HepG2 (cell line): ENCODE data around the gene ZNF341. TPM values are rescaled to one million over a fixed set of nuclear protein-coding genes. Genes with fewer than 3 reads are reported as not detected.

Experiments used
- ADNP ChIP-seq: sonication (generic); formaldehyde crosslinking; IDR thresholded peaks from 2 replicates; pipeline ENCODE4 v1.4.0; 2020; ENCODE audit warnings: missing genetic modification reagents
- DNMT3B ChIP-seq: conservative IDR thresholded peaks from 2 replicates; pipeline ENCODE4 v1.6.1; 2016; ENCODE audit warnings: missing biosample characterization, control low read depth
- HDAC2 ChIP-seq: sonication (generic); formaldehyde crosslinking; IDR thresholded peaks from 2 replicates; pipeline ENCODE4 v1.4.0; 2020; ENCODE audit warnings: missing genetic modification reagents
- HOXA9 ChIP-seq: sonication (generic); formaldehyde crosslinking; IDR thresholded peaks from 2 replicates; pipeline ENCODE4 v1.8.1; 2022; ENCODE audit warnings: missing genetic modification reagents, mild to moderate bottlenecking, moderate library complexity, borderline replicate concordance
- ISL2 ChIP-seq: sonication (generic); formaldehyde crosslinking; IDR thresholded peaks from 2 replicates; pipeline ENCODE4 v1.5.0; 2020; ENCODE audit warnings: missing genetic modification reagents
- LCORL ChIP-seq, 2 experiments: fragments of 450-650 bp in 1 of 2; sonication (generic) in 1 of 2; formaldehyde crosslinking in 1 of 2; IDR thresholded peaks; 2 replicates each; pipeline versions ENCODE4 v1.5.0 to v1.6.1; 2017 to 2020; ENCODE audit warnings: antibody characterized with exemption in 1 of 2, missing genetic modification reagents in 1 of 2
- MED8 ChIP-seq: sonication (generic); formaldehyde crosslinking; IDR thresholded peaks from 2 replicates; pipeline ENCODE4 v1.8.1; 2023; ENCODE audit warnings: mild to moderate bottlenecking, missing genetic modification reagents; ENCODE audit not compliant: insufficient replicate concordance
- MTA3 ChIP-seq: sonication (generic); formaldehyde crosslinking; IDR thresholded peaks from 2 replicates; pipeline ENCODE4 v1.4.0; 2020; ENCODE audit warnings: missing genetic modification reagents
- MXI1 ChIP-seq: IDR thresholded peaks from 3 replicates; pipeline ENCODE4 v1.6.1; 2012; ENCODE audit warnings: low read depth, low read length, inconsistent platforms, borderline replicate concordance
- RAD21 ChIP-seq: fragments of 450-650 bp; formaldehyde crosslinking; IDR thresholded peaks from 2 replicates; pipeline ENCODE4 v1.5.0; 2020; ENCODE audit warnings: mild to moderate bottlenecking
- SALL2 ChIP-seq: sonication (generic); formaldehyde crosslinking; IDR thresholded peaks from 2 replicates; pipeline ENCODE4 v1.8.1; 2023; ENCODE audit warnings: mild to moderate bottlenecking, missing genetic modification reagents, inconsistent platforms
- SP4 ChIP-seq: sonication (generic); formaldehyde crosslinking; IDR thresholded peaks from 2 replicates; pipeline ENCODE4 v1.8.1; 2023; ENCODE audit warnings: mild to moderate bottlenecking, missing genetic modification reagents
- SRF ChIP-seq: IDR thresholded peaks from 2 replicates; pipeline ENCODE4 v1.6.1; 2011; ENCODE audit warnings: mild to moderate bottlenecking, low read depth, low read length, moderate library complexity
- TBX3 ChIP-seq: fragments of 450-650 bp; IDR thresholded peaks from 2 replicates; pipeline ENCODE4 v1.6.1; 2017; ENCODE audit warnings: antibody characterized with exemption, mild to moderate bottlenecking, inconsistent platforms, borderline replicate concordance
- ZBTB7B ChIP-seq: sonication (generic); formaldehyde crosslinking; IDR thresholded peaks from 2 replicates; pipeline ENCODE4 v1.4.0; 2020; ENCODE audit warnings: missing genetic modification reagents
- ZNF235 ChIP-seq: sonication (generic); formaldehyde crosslinking; IDR thresholded peaks from 2 replicates; pipeline ENCODE4 v1.8.1; 2023; ENCODE audit warnings: mild to moderate bottlenecking, missing genetic modification reagents, borderline replicate concordance
- ZNF274 ChIP-seq: sonication (generic); formaldehyde crosslinking; IDR thresholded peaks from 2 replicates; pipeline ENCODE4 v1.5.1; 2020; ENCODE audit warnings: mild to moderate bottlenecking, missing genetic modification reagents
- ZNF337 ChIP-seq: sonication (generic); formaldehyde crosslinking; IDR thresholded peaks from 2 replicates; pipeline ENCODE4 v1.5.1; 2020; ENCODE audit warnings: missing genetic modification reagents, low read depth, mild to moderate bottlenecking, borderline replicate concordance
- ZNF564 ChIP-seq: sonication (generic); formaldehyde crosslinking; IDR thresholded peaks from 2 replicates; pipeline ENCODE4 v1.8.1; 2023; ENCODE audit warnings: mild to moderate bottlenecking, missing genetic modification reagents
- polyA plus RNA-seq, 8 experiments: library from polyadenylated mRNA; depleted of rRNA in 3 of 8; stranded (reverse) in 7 of 8; unstranded in 1 of 8; fragments of >200 nt; fragmentation: Illumina TruSeq in 4 of 8; extraction: Trizol in 4 of 8; gene quantifications; 2 replicates each; pipeline versions ENCODE4 v1.2.1 to v1.2.3, GENCODE V29; 2011 to 2016; ENCODE audit warnings: low read depth in 4 of 8, missing spikeins in 1 of 8, mixed read lengths in 1 of 8; ENCODE audit not compliant: insufficient read depth in 1 of 8
- total RNA-seq, 5 experiments: library from RNA; depleted of rRNA; stranded (reverse); fragments of >200 nt; fragmentation: Illumina TruSeq; extraction: Trizol; gene quantifications; 2 replicates each; pipeline ENCODE4 v1.2.3, GENCODE V29; 2016; ENCODE audit warnings: low read depth in 1 of 5
- TF ChIP-seq, protein P1 (sequence below): sonication (generic); formaldehyde crosslinking; IDR thresholded peaks from 2 replicates; pipeline ENCODE4 v1.4.0; 2020; ENCODE audit warnings: mild to moderate bottlenecking, missing genetic modification reagents
- TF ChIP-seq, protein P2 (sequence below): sonication (generic); formaldehyde crosslinking; IDR thresholded peaks from 2 replicates; pipeline ENCODE4 v1.5.0; 2020; ENCODE audit warnings: missing genetic modification reagents
- TF ChIP-seq, protein P3 (sequence below): IDR thresholded peaks from 2 replicates; pipeline ENCODE4 v1.6.1; 2016; ENCODE audit warnings: missing compliant biosample characterization, missing genetic modification reagents, borderline replicate concordance
- TF ChIP-seq, protein P4 (sequence below): sonication (generic); formaldehyde crosslinking; IDR thresholded peaks from 2 replicates; pipeline ENCODE4 v1.5.0; 2020; ENCODE audit warnings: mild to moderate bottlenecking, missing genetic modification reagents

ZNF341 gene
- total and polyA plus RNA-seq, 2 of the 13 experiments (the other 11 are each of a cell fraction or from before 2014, with no cell fraction given), result 1.1 to 2.2 TPM

DNA sequence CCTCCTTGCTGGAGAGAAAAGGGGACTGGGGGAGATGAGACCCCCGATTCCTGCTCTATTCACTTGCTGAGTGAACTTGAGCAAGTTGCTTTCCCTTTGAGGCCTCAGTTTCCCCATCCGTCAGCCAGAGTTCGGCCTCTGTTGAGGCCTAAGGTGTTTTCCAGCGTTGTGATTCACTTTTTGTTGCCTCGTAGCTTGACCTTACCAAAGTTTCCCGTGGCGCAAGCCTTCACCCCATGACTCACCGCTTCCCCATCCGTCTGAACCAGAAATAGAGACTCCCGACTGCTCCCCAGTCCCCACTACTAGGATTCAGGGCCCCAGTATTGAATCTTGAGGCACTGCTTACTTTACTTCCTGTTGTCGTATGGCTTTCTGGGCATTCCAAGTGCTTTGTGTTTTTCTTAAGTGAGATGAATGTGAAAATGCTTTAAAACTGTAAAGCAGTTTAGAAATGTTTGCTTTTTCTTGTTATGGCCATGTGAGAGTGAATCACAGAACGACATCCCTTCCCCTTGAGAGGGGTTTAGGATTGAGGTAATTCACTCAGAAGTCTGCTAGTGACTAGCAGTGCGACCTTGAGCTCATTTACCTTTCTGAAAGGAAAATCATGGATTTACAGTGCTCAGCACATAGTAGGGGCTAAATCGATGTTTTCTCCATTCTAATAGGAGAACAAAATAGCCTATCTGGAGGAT, 80.5 kb downstream of the ZNF341 start (continued):
- TF ChIP-seq ZNF337 (CRISPR knock-in tag), result peak; percentile 67; the same call in 1 of the 2 replicates
- TF ChIP-seq ADNP (CRISPR knock-in tag), result no peak
- TF ChIP-seq SRF, result no peak
- TF ChIP-seq ZBTB7B (CRISPR knock-in tag), result peak; percentile 59
- no peak for TF ChIP-seq TBX3
- no peak for TF ChIP-seq LCORL (IDR thresholded peaks at IDR 0.05)
- peak; percentile 77 for TF ChIP-seq LCORL (CRISPR knock-in tag; IDR thresholded peaks at IDR 0.05)
- TF ChIP-seq, protein P1, sequence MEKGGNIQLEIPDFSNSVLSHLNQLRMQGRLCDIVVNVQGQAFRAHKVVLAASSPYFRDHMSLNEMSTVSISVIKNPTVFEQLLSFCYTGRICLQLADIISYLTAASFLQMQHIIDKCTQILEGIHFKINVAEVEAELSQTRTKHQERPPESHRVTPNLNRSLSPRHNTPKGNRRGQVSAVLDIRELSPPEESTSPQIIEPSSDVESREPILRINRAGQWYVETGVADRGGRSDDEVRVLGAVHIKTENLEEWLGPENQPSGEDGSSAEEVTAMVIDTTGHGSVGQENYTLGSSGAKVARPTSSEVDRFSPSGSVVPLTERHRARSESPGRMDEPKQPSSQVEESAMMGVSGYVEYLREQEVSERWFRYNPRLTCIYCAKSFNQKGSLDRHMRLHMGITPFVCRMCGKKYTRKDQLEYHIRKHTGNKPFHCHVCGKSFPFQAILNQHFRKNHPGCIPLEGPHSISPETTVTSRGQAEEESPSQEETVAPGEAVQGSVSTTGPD (CRISPR knock-in tag), result 0 out of 2 replicates have a peak, but pooled peaks have one; percentile 22
- 0 out of 2 replicates have a peak, but pooled peaks have one; percentile 19 for TF ChIP-seq DNMT3B (CRISPR knock-in tag)
- TF ChIP-seq SALL2 (CRISPR knock-in tag), result no peak
- peak; percentile 82; the same call in 1 of the 2 replicates for TF ChIP-seq ZNF274 (CRISPR knock-in tag)
- TF ChIP-seq, protein P2, sequence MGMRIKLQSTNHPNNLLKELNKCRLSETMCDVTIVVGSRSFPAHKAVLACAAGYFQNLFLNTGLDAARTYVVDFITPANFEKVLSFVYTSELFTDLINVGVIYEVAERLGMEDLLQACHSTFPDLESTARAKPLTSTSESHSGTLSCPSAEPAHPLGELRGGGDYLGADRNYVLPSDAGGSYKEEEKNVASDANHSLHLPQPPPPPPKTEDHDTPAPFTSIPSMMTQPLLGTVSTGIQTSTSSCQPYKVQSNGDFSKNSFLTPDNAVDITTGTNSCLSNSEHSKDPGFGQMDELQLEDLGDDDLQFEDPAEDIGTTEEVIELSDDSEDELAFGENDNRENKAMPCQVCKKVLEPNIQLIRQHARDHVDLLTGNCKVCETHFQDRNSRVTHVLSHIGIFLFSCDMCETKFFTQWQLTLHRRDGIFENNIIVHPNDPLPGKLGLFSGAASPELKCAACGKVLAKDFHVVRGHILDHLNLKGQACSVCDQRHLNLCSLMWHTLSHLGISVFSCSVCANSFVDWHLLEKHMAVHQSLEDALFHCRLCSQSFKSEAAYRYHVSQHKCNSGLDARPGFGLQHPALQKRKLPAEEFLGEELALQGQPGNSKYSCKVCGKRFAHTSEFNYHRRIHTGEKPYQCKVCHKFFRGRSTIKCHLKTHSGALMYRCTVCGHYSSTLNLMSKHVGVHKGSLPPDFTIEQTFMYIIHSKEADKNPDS (CRISPR knock-in tag), result no peak
- TF ChIP-seq, protein P3, sequence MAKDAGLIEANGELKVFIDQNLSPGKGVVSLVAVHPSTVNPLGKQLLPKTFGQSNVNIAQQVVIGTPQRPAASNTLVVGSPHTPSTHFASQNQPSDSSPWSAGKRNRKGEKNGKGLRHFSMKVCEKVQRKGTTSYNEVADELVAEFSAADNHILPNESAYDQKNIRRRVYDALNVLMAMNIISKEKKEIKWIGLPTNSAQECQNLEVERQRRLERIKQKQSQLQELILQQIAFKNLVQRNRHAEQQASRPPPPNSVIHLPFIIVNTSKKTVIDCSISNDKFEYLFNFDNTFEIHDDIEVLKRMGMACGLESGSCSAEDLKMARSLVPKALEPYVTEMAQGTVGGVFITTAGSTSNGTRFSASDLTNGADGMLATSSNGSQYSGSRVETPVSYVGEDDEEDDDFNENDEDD (CRISPR knock-in tag), result no peak
- TF ChIP-seq, protein P4, sequence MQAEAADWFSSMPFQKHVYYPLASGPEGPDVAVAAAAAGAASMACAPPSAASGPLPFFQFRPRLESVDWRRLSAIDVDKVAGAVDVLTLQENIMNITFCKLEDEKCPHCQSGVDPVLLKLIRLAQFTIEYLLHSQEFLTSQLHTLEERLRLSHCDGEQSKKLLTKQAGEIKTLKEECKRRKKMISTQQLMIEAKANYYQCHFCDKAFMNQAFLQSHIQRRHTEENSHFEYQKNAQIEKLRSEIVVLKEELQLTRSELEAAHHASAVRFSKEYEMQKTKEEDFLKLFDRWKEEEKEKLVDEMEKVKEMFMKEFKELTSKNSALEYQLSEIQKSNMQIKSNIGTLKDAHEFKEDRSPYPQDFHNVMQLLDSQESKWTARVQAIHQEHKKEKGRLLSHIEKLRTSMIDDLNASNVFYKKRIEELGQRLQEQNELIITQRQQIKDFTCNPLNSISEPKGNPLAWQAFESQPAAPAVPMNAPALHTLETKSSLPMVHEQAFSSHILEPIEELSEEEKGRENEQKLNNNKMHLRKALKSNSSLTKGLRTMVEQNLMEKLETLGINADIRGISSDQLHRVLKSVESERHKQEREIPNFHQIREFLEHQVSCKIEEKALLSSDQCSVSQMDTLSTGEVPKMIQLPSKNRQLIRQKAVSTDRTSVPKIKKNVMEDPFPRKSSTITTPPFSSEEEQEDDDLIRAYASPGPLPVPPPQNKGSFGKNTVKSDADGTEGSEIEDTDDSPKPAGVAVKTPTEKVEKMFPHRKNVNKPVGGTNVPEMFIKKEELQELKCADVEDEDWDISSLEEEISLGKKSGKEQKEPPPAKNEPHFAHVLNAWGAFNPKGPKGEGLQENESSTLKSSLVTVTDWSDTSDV, result no peak
- TF ChIP-seq ZNF235 (CRISPR knock-in tag), result no peak
- TF ChIP-seq RAD21 (CRISPR knock-in tag), result no peak
- TF ChIP-seq MED8 (CRISPR knock-in tag), result no peak
- no peak for TF ChIP-seq SP4 (CRISPR knock-in tag)
- TF ChIP-seq HOXA9, result no peak
- peak; percentile 64; the same call in 1 of the 2 replicates for TF ChIP-seq ZNF564 (CRISPR knock-in tag)
- no peak for TF ChIP-seq MTA3 (CRISPR knock-in tag)
- TF ChIP-seq ISL2 (CRISPR knock-in tag), result no peak
- TF ChIP-seq HDAC2 (CRISPR knock-in tag), result peak; percentile 40; the same call in 1 of the 2 replicates
- peak; percentile 61; the same call in 1 of the 3 replicates for TF ChIP-seq MXI1
